ENCODE data around the gene PRKD2. TPM values are rescaled to one million over a fixed set of nuclear protein-coding genes. Genes with fewer than 3 reads are reported as not detected.
A peak's percentile ranks its signal among the peaks of the same experiment; 100 is the strongest.

PRKD2 gene
- total RNA-seq, 2 donors from 2014 or later, result 60.9 to 61.8 TPM

DNA sequence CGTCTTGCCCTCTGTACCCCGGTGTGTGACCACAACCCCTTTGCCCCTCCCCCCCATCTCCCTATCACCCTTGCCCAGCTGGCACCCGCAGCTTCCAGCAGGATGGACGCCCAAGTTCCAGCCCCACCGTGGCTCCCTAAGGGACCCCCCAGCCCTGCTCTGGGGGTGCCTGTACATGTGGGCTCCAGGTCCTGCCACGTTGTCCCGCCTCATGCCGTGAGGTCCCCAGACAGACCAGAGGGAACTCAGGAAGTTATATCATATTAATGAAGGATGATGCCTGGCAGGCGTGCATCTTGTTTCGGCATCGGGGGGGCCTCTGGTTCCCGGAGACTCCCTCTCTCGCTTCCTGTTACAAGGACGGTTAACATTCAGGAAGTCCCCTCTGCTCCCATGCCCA, 90.5 kb downstream of the PRKD2 start:
- Histone ChIP-seq H3K4me1 (no peaks in the 10 kb centered on the region), H3K27ac (peak overlapping the region; percentile 57), H3K4me3 (no peak overlapping the region), H3K9ac (ENCODE audit: low read depth in 2 of 2, low read length in 2 of 2) (no peak overlapping the region), H3K27me3 (no peaks in the 10 kb centered on the region), H3K36me3 (no peaks in the 10 kb centered on the region), H3K9me3 (no peaks in the 10 kb centered on the region)
- no peak for DNase-seq
- TF ChIP-seq, protein P1, sequence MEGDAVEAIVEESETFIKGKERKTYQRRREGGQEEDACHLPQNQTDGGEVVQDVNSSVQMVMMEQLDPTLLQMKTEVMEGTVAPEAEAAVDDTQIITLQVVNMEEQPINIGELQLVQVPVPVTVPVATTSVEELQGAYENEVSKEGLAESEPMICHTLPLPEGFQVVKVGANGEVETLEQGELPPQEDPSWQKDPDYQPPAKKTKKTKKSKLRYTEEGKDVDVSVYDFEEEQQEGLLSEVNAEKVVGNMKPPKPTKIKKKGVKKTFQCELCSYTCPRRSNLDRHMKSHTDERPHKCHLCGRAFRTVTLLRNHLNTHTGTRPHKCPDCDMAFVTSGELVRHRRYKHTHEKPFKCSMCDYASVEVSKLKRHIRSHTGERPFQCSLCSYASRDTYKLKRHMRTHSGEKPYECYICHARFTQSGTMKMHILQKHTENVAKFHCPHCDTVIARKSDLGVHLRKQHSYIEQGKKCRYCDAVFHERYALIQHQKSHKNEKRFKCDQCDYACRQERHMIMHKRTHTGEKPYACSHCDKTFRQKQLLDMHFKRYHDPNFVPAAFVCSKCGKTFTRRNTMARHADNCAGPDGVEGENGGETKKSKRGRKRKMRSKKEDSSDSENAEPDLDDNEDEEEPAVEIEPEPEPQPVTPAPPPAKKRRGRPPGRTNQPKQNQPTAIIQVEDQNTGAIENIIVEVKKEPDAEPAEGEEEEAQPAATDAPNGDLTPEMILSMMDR (IDR thresholded peaks at IDR 0.05), result no peak
- intact Hi-C loops (cut with DNase I), result no loop called here

DNA sequence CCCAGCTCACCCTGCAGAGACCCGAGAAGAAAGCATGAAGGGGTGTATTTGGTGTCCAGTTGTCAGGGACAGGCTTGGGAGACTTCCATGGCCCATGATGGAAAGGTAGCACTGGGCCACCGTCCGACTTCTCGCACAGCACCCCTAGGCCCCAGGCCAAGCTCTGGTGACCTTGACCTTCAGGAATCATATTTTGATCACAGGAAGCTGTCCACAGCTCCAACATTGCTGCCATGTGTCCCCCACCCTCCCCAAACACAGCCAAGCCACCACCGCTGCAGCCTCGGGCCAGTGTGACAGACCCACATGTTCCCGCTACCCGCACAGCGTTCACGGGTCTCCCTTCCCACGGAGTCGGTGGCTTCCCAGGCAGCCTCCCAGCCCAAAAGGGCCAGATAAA, 91.2 kb downstream of the PRKD2 start:
- Histone ChIP-seq H3K9me3 (no peaks in the 10 kb centered on the region), H3K27me3 (no peaks in the 10 kb centered on the region), H3K36me3 (no peaks in the 10 kb centered on the region), H3K27ac (peak overlapping the region; percentile 57), H3K9ac (ENCODE audit: low read depth in 2 of 2, low read length in 2 of 2) (peak overlapping the region in 1 of 2 donors; percentile 39), H3K4me3 (no peak overlapping the region), H3K4me1 (no peaks in the 10 kb centered on the region)
- TF ChIP-seq, protein P1 (IDR thresholded peaks at IDR 0.05), result no peak
- intact Hi-C loops (cut with DNase I), result no loop called here
- no peak for DNase-seq

DNA sequence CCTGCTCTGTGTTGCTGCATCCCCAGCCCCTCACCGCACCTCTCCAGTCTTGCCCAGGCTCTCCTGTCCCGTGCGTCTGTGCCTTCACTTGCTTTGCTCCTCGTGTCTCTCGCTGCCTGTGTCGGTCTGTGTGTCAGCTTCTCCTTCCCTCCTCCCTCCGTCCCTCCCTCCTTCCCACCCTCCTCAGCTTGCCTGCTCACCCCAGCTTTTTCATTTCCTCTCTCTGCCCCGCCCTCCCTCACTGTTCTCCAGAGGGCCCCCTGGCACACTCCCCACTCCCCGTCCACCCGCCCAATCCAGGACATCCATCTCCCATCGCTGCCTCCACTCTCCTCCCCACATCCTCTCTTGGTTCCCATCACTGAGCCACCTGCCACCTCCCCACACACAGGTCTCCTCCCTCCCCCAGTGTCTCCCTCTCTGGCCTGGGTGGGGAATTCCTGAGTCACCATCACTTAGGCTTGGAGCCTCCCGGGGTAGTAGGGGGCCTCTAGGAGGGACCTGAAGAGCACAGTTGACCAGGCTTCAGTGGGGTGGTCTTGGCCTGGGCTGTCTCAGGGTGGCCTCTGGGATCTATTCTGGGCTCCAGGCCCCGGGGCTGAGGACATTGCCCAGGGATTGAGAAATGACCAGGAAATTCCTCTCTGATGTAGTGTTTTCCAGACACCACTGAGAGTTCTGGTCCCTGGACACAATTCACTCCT, 91.8 kb downstream of the PRKD2 start, which contains the start of gene PTGIR:
Gene PTGIR, minus strand, starts transcription at position 132 of the 704 bp plus-strand sequence. CDS start 864 bp downstream, outside the sequence.
- H3K4me1 ChIP-seq, result no peaks in the 10 kb centered on the region
- H3K9me3 ChIP-seq, result no peaks in the 10 kb centered on the region
- intact Hi-C loops (cut with DNase I), result no loop called here
- DNase-seq, result peak; percentile 59
- H3K27me3 ChIP-seq, result no peaks in the 10 kb centered on the region
- no peaks in the 10 kb centered on the region for H3K36me3 ChIP-seq
- no peak within 1 kb of the TSS for H3K4me3 ChIP-seq
- peak within 1 kb of the TSS; percentile 57 for H3K27ac ChIP-seq
- H3K9ac ChIP-seq (ENCODE audit: low read depth in 2 of 2, low read length in 2 of 2), result peak within 1 kb of the TSS; percentile 26 to 43
- TF ChIP-seq, protein P1 (IDR thresholded peaks at IDR 0.05), result no peak

Small RNA genes lying within 50 kb of the gene (microRNA-seq; reads per million reads assigned to microRNA genes)
- 4.4 reads per million for gene MIR320E

Other genes starting within 250 kb of the PRKD2 start
- 1 to 10 TPM in 1 of 2 donors, under 1 TPM in 1; 0.35 to 1.2 TPM for gene PNMA8A, start 245.6 kb downstream of the PRKD2 start, total RNA-seq
- under 1 TPM; 0.27 to 0.29 TPM for gene PNMA8B, start 221.2 kb downstream of the PRKD2 start, total RNA-seq
- gene CALM3, start 115.8 kb downstream of the PRKD2 start, total RNA-seq, result 100 to 1,000 TPM; 309 to 444 TPM
- gene PTGIR, start 92.0 kb downstream of the PRKD2 start, total RNA-seq, result under 1 TPM; 0.82 TPM
- not detected for gene GNG8, start 80.9 kb downstream of the PRKD2 start, total RNA-seq
- 1 to 10 TPM; 1.6 to 5.3 TPM for gene DACT3, start 55.9 kb downstream of the PRKD2 start, total RNA-seq
- 10 to 100 TPM in 1 of 2 donors, 1 to 10 TPM in 1; 8.4 to 10.4 TPM for gene FKRP, start 28.9 kb upstream of the PRKD2 start, total RNA-seq
- gene STRN4, start 29.3 kb upstream of the PRKD2 start, total RNA-seq, result 10 to 100 TPM; 56.5 to 90.0 TPM
- gene SLC1A5, start 71.5 kb upstream of the PRKD2 start, total RNA-seq, result 100 to 1,000 TPM in 1 of 2 donors, 10 to 100 TPM in 1; 84.3 to 169 TPM
- gene AP2S1, start 133.7 kb upstream of the PRKD2 start, total RNA-seq, result 100 to 1,000 TPM; 132 to 208 TPM
- gene ARHGAP35, start 143.9 kb upstream of the PRKD2 start, total RNA-seq, result 10 to 100 TPM; 45.1 to 61.3 TPM

Measured in colonic mucosa (tissue), 4 donors.